Smooth muscle cell (in vitro differentiated cells): ENCODE results near the gene CBX2. TPM values are rescaled to one million over a fixed set of nuclear protein-coding genes. Genes with fewer than 3 reads are reported as not detected.

ENCODE experiments used
- DNase-seq: peaks from one replicate; lab custom pipeline; 2025; ENCODE audit not compliant: unreplicated experiment; lab: John Stamatoyannopoulos, UW
- H2AFZ ChIP-seq: fragments of 200-600 bp; sonication (generic); 2 replicates; pipeline ENCODE4 v1.6.0; 2016; ENCODE audit warnings: antibody characterized with exemption, low read depth, mild to moderate bottlenecking
- H3F3A ChIP-seq: fragments of 200-600 bp; sonication (generic); 2 replicates; pipeline ENCODE4 v1.6.0; 2017; ENCODE audit warnings: antibody characterized with exemption, low read depth
- H3K27ac ChIP-seq: fragments of 200-600 bp; sonication (generic); 2 replicates; pipeline ENCODE4 v1.5.1; 2016; ENCODE audit warnings: low read depth, mild to moderate bottlenecking
- H3K27me3 ChIP-seq: fragments of 200-600 bp; sonication (generic); 2 replicates; pipeline ENCODE4 v1.6.1; 2016; ENCODE audit warnings: low read depth, mild to moderate bottlenecking
- H3K36me3 ChIP-seq: fragments of 200-600 bp; sonication (generic); 2 replicates; pipeline ENCODE4 v1.5.1; 2016; ENCODE audit warnings: low read depth
- H3K4me1 ChIP-seq: fragments of 200-600 bp; sonication (generic); 2 replicates; pipeline ENCODE4 v1.5.1; 2016; ENCODE audit warnings: low read depth
- H3K4me2 ChIP-seq: fragments of 200-600 bp; sonication (generic); 2 replicates; pipeline ENCODE4 v1.6.0; 2016; ENCODE audit warnings: mild to moderate bottlenecking
- H3K4me3 ChIP-seq: fragments of 200-600 bp; sonication (generic); 2 replicates; pipeline ENCODE4 v1.5.1; 2016; ENCODE audit warnings: mild to moderate bottlenecking
- H3K79me2 ChIP-seq: fragments of 200-600 bp; sonication (generic); 2 replicates; pipeline ENCODE4 v1.6.0; 2016; ENCODE audit warnings: low read depth, mild to moderate bottlenecking
- H3K9ac ChIP-seq: fragments of 200-600 bp; sonication (generic); 2 replicates; pipeline ENCODE4 v1.6.0; 2016; ENCODE audit warnings: low read depth
- H3K9me3 ChIP-seq: fragments of 200-600 bp; sonication (generic); replicated peaks from 2 replicates; pipeline ENCODE4 v1.5.1; 2016; ENCODE audit warnings: low read depth
- H4K20me1 ChIP-seq: fragments of 200-600 bp; sonication (generic); 2 replicates; pipeline ENCODE4 v1.6.0; 2016; ENCODE audit warnings: low read depth
- WGBS: methylation state at CpG from one replicate; pipeline ENCODE4 v1.1.7; 2016; ENCODE audit warnings: low lambda C conversion rate; 5-methylcytosine and 5-hydroxymethylcytosine counted together
- polyA plus RNA-seq: library from polyadenylated mRNA; unstranded; fragments of >200 nt; fragmentation: Nextera tagmentation; extraction: Ambion mirVana; gene quantifications from 2 replicates; pipeline ENCODE4 v1.2.1, GENCODE V29; 2016
- total RNA-seq: library from RNA; depleted of rRNA; stranded (reverse); fragments of >200 nt; gene quantifications from 2 replicates; pipeline ENCODE4 v1.2.3, GENCODE V29; 2014
- TF ChIP-seq, protein P1 (sequence below): fragments of 200-600 bp; sonication (generic); IDR thresholded peaks from 2 replicates; pipeline ENCODE4 v1.5.1; 2017; ENCODE audit warnings: borderline replicate concordance, mild to moderate bottlenecking, antibody characterized with exemption; ENCODE audit not compliant: insufficient read depth, poor library complexity, severe bottlenecking

CBX2 gene
- total and polyA plus RNA-seq, 2 experiments from 2014 or later: 4.0 to 10.1 TPM

- Histone ChIP-seq H2AFZ (no peak overlapping the region), H3F3A (peaks cover 10% of the 10 kb centered on the region), H4K20me1 (peaks cover 31% of the 10 kb centered on the region), H3K4me1 (peaks cover 26% of the 10 kb centered on the region), H3K36me3 (no peaks in the 10 kb centered on the region), H3K27me3 (peaks cover 9% of the 10 kb centered on the region), H3K79me2 (no peaks in the 10 kb centered on the region), H3K9ac (no peak overlapping the region), H3K4me2 (no peak overlapping the region), H3K9me3 (no peaks in the 10 kb centered on the region), H3K4me3 (no peak overlapping the region), H3K27ac (no peak overlapping the region)
- TF ChIP-seq, protein P1, sequence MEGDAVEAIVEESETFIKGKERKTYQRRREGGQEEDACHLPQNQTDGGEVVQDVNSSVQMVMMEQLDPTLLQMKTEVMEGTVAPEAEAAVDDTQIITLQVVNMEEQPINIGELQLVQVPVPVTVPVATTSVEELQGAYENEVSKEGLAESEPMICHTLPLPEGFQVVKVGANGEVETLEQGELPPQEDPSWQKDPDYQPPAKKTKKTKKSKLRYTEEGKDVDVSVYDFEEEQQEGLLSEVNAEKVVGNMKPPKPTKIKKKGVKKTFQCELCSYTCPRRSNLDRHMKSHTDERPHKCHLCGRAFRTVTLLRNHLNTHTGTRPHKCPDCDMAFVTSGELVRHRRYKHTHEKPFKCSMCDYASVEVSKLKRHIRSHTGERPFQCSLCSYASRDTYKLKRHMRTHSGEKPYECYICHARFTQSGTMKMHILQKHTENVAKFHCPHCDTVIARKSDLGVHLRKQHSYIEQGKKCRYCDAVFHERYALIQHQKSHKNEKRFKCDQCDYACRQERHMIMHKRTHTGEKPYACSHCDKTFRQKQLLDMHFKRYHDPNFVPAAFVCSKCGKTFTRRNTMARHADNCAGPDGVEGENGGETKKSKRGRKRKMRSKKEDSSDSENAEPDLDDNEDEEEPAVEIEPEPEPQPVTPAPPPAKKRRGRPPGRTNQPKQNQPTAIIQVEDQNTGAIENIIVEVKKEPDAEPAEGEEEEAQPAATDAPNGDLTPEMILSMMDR: no peak
- no peak for DNase-seq
- 39% methylated on average over 8 of the region's 8 CpGs for WGBS
Measured at GRCh38 chr17:79830303-79830702, 52.4 kb downstream of the CBX2 start.

DNA sequence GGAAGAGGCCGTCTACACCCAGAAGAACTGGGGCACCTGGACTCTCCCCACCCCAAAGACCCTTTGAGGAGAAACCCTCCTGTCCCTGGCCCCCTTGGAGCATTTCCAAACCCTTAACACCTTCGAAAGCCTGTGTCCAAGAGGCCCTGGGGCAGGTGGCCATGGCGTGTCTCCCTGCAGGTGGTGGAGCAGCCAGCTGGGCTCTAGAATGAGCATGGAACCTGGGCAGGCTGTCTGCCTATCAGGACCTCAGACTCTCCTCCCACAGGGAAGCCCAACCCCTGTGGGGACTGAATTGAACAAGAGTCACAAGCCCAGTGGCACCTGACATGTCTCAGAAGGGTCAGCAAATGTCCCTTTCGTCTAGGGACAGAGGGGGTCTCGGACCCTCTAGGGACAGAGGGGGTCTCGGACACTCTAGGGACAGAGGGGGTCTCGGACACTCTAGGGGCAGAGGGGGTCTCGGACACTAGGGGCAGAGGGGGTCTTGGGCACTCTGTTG, 52.9 kb downstream of the CBX2 start:
- Histone ChIP-seq H3K27me3 (peaks cover 7% of the 10 kb centered on the region), H3K4me1 (peaks cover 27% of the 10 kb centered on the region), H3K9me3 (no peaks in the 10 kb centered on the region), H3K27ac (no peak overlapping the region), H3K79me2 (peaks cover 1% of the 10 kb centered on the region), H3K9ac (no peak overlapping the region), H3K36me3 (no peaks in the 10 kb centered on the region), H3K4me3 (no peak overlapping the region), H4K20me1 (peaks cover 37% of the 10 kb centered on the region), H3F3A (peaks cover 10% of the 10 kb centered on the region), H3K4me2 (no peak overlapping the region), H2AFZ (no peak overlapping the region)
- WGBS: 80% methylated on average over 8 of the region's 8 CpGs
- DNase-seq: no peak
- TF ChIP-seq, protein P1: no peak

DNA sequence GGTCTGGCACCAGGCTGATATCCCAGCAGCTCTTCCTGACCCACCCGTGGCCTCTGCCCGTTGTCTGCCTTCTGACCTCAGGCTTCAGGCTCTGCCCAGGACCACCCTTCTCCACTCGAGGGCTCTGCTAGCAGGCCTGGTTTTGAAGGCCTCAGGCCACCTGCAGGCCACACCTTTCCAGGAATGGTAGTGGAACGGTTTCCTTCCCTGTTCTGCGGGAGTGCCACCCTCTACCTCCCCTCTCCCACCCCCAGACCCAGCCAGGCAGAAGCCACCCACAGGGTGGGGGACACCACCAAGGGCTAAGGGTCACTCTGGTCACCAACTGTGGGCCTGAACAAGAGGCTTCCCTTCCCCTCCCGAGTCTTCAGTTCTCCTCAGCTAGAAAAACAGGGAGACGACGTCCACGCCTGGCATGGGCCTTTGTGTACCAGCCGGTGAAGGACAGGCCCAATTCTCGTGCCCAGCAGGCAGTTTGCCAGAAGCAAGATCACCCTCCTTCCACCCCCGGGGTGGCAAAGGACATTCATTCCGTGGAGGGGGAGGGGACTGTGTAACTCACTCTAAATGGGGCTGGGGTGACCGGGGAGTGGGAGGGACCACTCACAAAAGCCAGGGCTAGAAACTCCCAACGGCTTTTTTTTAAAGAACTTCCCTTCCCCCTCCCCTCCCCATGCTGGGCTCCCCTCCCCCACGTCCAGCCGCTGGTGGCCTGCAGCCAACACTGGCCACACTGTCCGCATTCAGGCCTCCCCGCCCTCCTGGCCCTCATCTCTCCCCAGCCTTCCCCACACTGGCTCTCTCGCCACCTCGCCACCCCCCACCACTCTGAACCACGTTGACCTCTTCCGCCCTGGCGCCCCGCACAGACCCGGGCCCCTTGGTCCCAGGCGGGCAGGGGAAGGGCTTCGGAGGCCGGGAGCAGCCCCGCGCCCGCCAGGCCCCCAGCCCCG, 53.6 kb downstream of the CBX2 start:
- no peak overlapping the region for H3K9ac ChIP-seq
- H3K4me1 ChIP-seq: peaks cover 34% of the 10 kb centered on the region
- peak overlapping the region; percentile 84 for H3K4me2 ChIP-seq
- 37% methylated on average over 13 of the region's 33 CpGs for WGBS
- peaks cover 10% of the 10 kb centered on the region for H3F3A ChIP-seq
- peak overlapping the region; percentile 47 for H3K4me3 ChIP-seq
- H4K20me1 ChIP-seq: peaks cover 44% of the 10 kb centered on the region
- H2AFZ ChIP-seq: no peak overlapping the region
- H3K79me2 ChIP-seq: peaks cover 8% of the 10 kb centered on the region
- H3K27ac ChIP-seq: no peak overlapping the region
- no peaks in the 10 kb centered on the region for H3K36me3 ChIP-seq
- TF ChIP-seq, protein P1: no peak
- no peaks in the 10 kb centered on the region for H3K9me3 ChIP-seq
- DNase-seq: no peak
- H3K27me3 ChIP-seq: peaks cover 5% of the 10 kb centered on the region
